SJCRH30 (cell line): ENCODE data around the gene PLAC8. TPM values are rescaled to one million over a fixed set of nuclear protein-coding genes. Genes with fewer than 3 reads are reported as not detected.
A peak's percentile ranks its signal among the peaks of the same experiment; 100 is the strongest.
"Not testable (repeated sequence)": the region's sequence is repeated elsewhere in the genome, so short reads cannot be mapped to it uniquely, and the experiment has no call there.

Experiments used
- DNase-seq, 2 experiments: peaks; one replicate each; pipeline ENCODE4 v3.0.0-alpha.2; 2015 to 2020
- H3K27ac ChIP-seq: fragments of 250-450 bp; sonication (Bioruptor Pico); 2 replicates; pipeline ENCODE4 v1.5.1; 2020; ENCODE audit warnings: mild to moderate bottlenecking, moderate library complexity
- H3K27me3 ChIP-seq: fragments of 250-450 bp; sonication (Bioruptor Pico); 2 replicates; pipeline ENCODE4 v1.5.1; 2020; ENCODE audit warnings: mild to moderate bottlenecking, moderate library complexity
- H3K36me3 ChIP-seq: fragments of 250-450 bp; sonication (Bioruptor Pico); 2 replicates; pipeline ENCODE4 v1.5.1; 2020; ENCODE audit warnings: mild to moderate bottlenecking, moderate library complexity
- H3K4me1 ChIP-seq: fragments of 250-450 bp; sonication (Bioruptor Pico); 2 replicates; pipeline ENCODE4 v1.5.1; 2020; ENCODE audit warnings: mild to moderate bottlenecking, moderate library complexity
- H3K4me3 ChIP-seq: fragments of 250-450 bp; sonication (Bioruptor Pico); 2 replicates; pipeline ENCODE4 v1.5.1; 2020; ENCODE audit warnings: mild to moderate bottlenecking, moderate library complexity
- H3K9me3 ChIP-seq: fragments of 250-450 bp; sonication (Bioruptor Pico); replicated peaks from 2 replicates; pipeline ENCODE4 v1.5.1; 2020; ENCODE audit warnings: mild to moderate bottlenecking, moderate library complexity
- total RNA-seq: library from RNA; depleted of rRNA; stranded (reverse); fragments of >200 nt; shearing (Covaris generic); gene quantifications from 2 replicates; pipeline ENCODE4 v1.2.3, GENCODE V29; 2014

PLAC8 gene
- total RNA-seq, 1 experiment from 2014 or later: 9.5 TPM

DNA sequence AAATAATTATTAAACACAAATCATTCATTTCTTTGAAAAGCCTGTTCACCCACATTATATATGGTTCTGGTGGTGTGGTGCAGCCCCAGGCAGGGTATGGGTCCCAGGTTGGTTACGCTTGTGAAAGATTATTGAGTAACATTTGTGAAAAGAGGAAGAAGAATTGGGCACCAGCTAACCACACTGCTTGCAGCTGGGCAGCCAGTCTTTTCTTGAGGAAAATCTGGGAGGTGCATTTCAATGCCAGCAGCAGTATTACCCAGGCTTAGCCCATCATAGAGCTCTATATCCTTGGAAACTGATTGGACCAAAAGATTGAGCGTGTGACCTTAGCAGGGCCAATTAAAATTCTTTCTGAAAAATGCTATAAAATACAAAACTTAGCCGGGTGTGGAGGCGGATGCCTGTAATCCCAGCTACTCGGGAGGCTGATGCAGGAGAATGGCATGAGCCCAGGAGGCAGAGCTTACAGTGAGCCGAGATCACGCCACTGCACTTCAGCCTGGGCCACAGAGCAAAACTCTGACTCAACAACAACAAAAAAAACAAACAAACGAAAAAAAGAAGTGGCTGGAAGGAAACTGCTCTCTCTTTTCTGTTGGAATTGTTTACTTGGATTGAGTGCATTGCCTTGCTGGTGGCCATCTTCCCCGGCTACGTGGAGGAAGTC, 9.7 kb upstream of the PLAC8 start:
- no peak for DNase-seq
- Histone ChIP-seq H3K4me1 (no peaks in the 10 kb centered on the region), H3K9me3 (no peaks in the 10 kb centered on the region), H3K27ac (no peak overlapping the region), H3K36me3 (no peaks in the 10 kb centered on the region), H3K27me3 (no peaks in the 10 kb centered on the region), H3K4me3 (no peak overlapping the region)

DNA sequence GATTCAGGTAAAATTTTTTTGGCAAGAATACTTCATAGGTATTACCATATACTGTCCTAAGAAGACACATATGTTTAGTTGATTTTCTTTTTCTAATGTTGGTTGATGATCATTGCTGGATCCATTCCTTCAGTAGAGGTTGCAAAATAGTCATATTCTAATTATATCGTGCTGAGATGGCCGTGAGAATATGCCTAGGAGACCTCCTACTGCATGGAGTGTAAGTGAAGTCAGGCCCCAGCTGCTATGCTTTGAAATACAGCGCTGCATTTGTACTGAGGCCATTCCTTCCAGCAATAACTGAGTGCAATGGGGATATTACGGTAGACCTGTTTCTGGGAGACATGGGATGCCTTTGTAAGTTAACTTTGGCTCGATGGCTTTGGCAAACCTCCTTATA, 6.7 kb upstream of the PLAC8 start:
- no peak for DNase-seq

DNA sequence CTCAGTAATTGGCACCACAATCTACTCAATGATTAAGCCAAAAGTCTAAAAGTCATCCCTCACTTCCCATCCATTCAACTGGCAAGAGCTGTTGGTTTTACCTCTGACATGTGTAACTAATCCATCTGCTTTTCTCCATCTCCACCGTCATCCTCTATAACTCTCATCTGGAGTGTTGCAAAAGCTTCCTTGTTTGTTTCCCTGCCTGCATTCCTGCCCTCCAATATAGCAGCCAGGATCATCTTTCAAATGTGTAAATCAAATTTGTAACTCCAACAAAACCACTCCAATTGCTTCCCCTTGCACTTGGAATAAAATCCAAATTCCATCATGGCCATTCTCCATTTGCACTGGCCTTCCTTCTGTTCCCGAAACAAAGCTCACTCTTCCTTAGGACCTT, 4.3 kb upstream of the PLAC8 start:
- Histone ChIP-seq H3K9me3 (no peaks in the 10 kb centered on the region), H3K27ac (no peak overlapping the region), H3K27me3 (no peaks in the 10 kb centered on the region), H3K36me3 (no peaks in the 10 kb centered on the region), H3K4me3 (no peak overlapping the region), H3K4me1 (peaks cover 6% of the 10 kb centered on the region; the same call in 1 of the 2 replicates)
- no peak for DNase-seq

More for the DNA sequence above, 6.7 kb upstream of the PLAC8 start:
- Histone ChIP-seq H3K4me1 (no peaks in the 10 kb centered on the region), H3K27ac (no peak overlapping the region), H3K27me3 (no peaks in the 10 kb centered on the region), H3K4me3 (no peak overlapping the region), H3K9me3 (no peaks in the 10 kb centered on the region), H3K36me3 (no peaks in the 10 kb centered on the region)

DNA sequence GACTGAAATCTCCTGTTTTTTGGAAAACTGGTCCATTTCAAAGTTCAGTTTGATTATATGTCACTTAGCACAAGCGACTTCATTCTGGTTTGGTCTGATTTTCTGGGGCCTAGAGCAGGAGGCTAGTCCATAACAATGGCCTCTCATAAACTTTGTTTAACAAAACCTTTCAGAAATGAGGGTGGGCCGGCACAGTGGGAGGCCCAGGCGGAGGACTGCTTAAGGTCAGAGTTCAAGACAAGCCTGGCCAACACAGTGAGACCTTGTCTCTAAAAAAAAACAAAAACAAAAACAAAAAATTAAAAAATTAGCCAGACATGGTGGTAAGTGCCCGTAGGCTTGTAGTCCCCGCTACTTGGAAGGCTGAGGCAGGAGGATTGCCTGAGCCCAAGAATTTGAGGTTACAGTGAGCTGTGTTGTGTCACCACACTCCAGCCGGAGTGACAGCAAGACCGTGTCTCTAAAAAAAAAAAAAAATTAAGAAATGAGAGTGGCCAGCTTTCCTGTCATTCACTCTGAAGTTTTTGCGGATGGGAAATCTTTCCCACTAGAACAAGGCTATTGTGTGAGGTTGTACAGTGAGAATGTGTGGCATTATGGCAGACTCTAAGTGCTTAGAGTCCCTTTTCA, 1.2 kb upstream of the PLAC8 start:
- H3K36me3 ChIP-seq: no peaks in the 10 kb centered on the region
- peaks cover 20% of the 10 kb centered on the region for H3K4me1 ChIP-seq
- H3K27me3 ChIP-seq: no peaks in the 10 kb centered on the region
- no peak overlapping the region for H3K4me3 ChIP-seq
- DNase-seq: no peak
- H3K9me3 ChIP-seq: no peaks in the 10 kb centered on the region
- H3K27ac ChIP-seq: no peak overlapping the region

DNA sequence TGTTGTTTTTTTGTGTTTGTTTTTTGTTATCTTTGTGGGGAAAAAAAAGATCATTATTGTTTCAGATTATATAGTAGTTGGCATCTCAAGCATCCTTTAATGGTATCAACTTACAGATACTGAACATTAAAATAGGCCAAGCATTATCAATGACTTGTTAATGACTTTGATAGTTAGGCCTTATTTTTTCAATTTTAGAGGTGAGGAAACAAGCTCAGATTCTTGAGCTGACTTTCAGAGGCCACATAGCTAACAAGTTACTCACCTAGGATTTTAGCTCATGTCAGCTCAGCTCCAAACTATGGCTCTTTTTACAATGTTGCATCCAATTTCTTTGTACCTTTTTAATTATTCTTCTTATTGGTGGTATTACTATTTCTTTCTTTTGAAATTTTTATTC, 471 bp upstream of the PLAC8 start:
- H3K27me3 ChIP-seq: no peaks in the 10 kb centered on the region
- H3K4me3 ChIP-seq: no peak overlapping the region
- H3K27ac ChIP-seq: no peak overlapping the region
- no peaks in the 10 kb centered on the region for H3K36me3 ChIP-seq
- H3K9me3 ChIP-seq: no peaks in the 10 kb centered on the region
- DNase-seq: no peak
- H3K4me1 ChIP-seq: peaks cover 20% of the 10 kb centered on the region

- no peak overlapping the region for H3K4me3 ChIP-seq
- no peaks in the 10 kb centered on the region for H3K9me3 ChIP-seq
- peaks cover 20% of the 10 kb centered on the region for H3K4me1 ChIP-seq
- peak overlapping the region; percentile 51 for H3K27ac ChIP-seq
- peak; percentile 18 to 45 for DNase-seq
- no peaks in the 10 kb centered on the region for H3K27me3 ChIP-seq
- H3K36me3 ChIP-seq: no peaks in the 10 kb centered on the region
These were observed 1.1 kb downstream of the PLAC8 start for GRCh38 chr4:83113429-83113786.

DNA sequence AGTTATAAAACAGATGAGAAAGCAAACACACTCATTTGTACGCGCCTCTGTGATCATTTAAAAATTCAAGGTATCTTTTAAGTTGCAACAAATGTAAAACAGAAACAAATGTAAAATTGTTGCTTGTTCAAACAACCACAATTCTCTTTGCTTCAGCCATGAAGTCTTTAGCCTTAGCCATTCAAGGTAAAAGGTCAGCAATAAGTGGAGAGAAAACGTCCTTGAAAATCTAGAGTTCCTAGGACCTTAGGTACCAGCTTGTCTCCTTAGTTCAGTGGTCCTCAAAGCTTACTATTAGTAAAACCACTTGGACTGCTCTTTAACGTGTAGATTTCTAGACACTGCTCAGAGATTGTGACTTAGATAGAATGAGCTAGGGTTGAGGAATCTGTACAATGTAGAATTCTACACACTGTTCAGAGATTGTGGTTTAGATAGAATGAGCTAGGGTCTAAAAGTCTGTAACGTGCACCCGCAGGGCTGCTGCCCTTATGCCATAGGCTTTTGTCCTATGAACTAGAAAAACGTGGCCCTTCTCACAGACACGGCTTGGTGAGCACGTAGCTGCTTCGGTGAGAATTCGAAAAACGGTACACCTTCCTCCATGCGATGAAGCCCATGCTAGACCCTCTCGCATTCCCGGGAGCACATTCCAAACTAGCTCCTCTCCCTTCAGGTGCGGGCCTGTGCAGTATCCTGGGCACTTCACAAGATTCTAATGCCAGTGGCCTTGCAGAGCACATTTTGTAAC, 1.7 kb downstream of the PLAC8 start:
- peak; percentile 23 to 36 for DNase-seq

GRCh38 chr4:83112231-83112630, 2.3 kb downstream of the PLAC8 start:
- Histone ChIP-seq H3K9me3 (no peaks in the 10 kb centered on the region), H3K4me3 (no peak overlapping the region), H3K4me1 (peaks cover 20% of the 10 kb centered on the region), H3K27me3 (no peaks in the 10 kb centered on the region), H3K36me3 (no peaks in the 10 kb centered on the region), H3K27ac (peak overlapping the region; percentile 51)
- no peak for DNase-seq

More for the DNA sequence above, 1.7 kb downstream of the PLAC8 start:
- Histone ChIP-seq H3K9me3 (no peaks in the 10 kb centered on the region), H3K27ac (peak overlapping the region; percentile 51), H3K36me3 (no peaks in the 10 kb centered on the region), H3K27me3 (no peaks in the 10 kb centered on the region), H3K4me3 (no peak overlapping the region), H3K4me1 (peaks cover 20% of the 10 kb centered on the region)

DNA sequence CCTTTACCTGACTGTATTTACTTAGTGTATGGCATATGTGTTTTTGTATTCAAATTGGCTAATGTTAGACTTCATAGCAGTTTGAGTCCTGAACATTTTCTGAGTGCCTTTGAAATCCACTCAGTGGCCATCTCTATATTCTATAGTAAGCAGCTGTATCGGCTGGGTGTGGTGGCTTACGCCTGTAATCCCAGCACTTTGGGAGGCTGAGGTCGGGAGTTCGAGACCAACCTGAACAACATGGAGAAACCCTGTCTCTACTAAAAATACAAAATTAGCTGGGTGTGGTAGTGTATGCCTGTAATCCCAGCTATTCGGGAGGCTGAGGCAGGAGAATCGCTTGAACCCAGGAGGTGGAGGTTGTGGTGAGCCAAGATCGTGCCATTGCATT, 2.8 kb downstream of the PLAC8 start:
- H3K27ac ChIP-seq, H3K4me3 ChIP-seq, H3K27me3 ChIP-seq, H3K9me3 ChIP-seq, H3K36me3 ChIP-seq, DNase-seq: not testable (repeated sequence)
- H3K4me1 ChIP-seq: peaks cover 20% of the 10 kb centered on the region

DNA sequence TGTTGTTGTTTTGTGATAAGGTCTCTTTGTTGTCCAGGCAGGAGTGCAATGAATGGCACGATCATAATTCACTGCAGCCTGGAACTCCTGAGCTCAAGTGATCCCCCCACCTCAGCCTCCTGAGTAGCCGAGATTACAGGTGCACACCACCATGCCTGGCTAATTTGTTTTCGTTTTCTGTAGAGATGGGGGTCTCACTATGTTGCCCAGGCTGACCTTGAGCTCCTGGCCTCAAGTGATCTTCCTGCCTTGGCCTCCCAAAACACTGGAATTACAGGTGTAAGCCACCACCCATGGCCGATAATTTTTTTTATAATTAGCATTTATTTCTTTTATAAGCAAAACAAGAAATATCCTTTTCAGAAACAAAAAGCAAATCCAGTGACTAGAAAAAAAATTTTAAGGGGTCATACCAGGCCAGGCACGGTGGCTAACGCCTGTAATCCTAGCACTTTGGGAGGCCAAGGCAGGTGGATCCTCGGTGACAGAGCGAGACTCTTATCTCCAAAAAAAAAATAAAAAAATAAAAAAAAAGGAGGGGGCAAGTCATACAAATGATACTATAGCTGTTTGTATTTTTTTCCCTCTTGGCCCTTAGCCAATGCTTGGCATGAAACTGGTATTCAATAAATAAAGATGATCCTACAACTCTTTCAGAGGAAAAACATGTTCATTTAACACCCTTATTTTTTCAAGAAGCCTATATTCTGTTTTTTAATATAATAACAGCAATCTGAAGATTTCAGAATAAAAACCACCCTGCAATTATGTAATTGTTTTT, 3.4 kb downstream of the PLAC8 start:
- H3K4me1 ChIP-seq: peaks cover 20% of the 10 kb centered on the region
- H3K9me3 ChIP-seq: no peaks in the 10 kb centered on the region
- no peak for DNase-seq
- no peaks in the 10 kb centered on the region for H3K27me3 ChIP-seq
- no peak overlapping the region; the same call in 1 of the 2 replicates for H3K4me3 ChIP-seq
- H3K27ac ChIP-seq: no peak overlapping the region
- H3K36me3 ChIP-seq: no peaks in the 10 kb centered on the region

GRCh38 chr4:83110223-83110945, 4.1 kb downstream of the PLAC8 start:
- H3K36me3 ChIP-seq: no peaks in the 10 kb centered on the region
- no peaks in the 10 kb centered on the region for H3K9me3 ChIP-seq
- H3K27ac ChIP-seq: peak overlapping the region; percentile 53

GRCh38 chr4:83109480-83110222, 4.9 kb downstream of the PLAC8 start:
- Histone ChIP-seq H3K4me1 (peaks cover 14% of the 10 kb centered on the region), H3K36me3 (no peaks in the 10 kb centered on the region), H3K27me3 (no peaks in the 10 kb centered on the region), H3K4me3 (peak overlapping the region; percentile 66), H3K27ac (peak overlapping the region; percentile 53), H3K9me3 (no peaks in the 10 kb centered on the region)
- peak; percentile 80 to 84 for DNase-seq

More at GRCh38 chr4:83110223-83110945, 4.1 kb downstream of the PLAC8 start:
- H3K27me3 ChIP-seq: no peaks in the 10 kb centered on the region
- H3K4me3 ChIP-seq: peak overlapping the region; percentile 66
- peak; percentile 92 to 95 for DNase-seq
- peaks cover 20% of the 10 kb centered on the region for H3K4me1 ChIP-seq

DNA sequence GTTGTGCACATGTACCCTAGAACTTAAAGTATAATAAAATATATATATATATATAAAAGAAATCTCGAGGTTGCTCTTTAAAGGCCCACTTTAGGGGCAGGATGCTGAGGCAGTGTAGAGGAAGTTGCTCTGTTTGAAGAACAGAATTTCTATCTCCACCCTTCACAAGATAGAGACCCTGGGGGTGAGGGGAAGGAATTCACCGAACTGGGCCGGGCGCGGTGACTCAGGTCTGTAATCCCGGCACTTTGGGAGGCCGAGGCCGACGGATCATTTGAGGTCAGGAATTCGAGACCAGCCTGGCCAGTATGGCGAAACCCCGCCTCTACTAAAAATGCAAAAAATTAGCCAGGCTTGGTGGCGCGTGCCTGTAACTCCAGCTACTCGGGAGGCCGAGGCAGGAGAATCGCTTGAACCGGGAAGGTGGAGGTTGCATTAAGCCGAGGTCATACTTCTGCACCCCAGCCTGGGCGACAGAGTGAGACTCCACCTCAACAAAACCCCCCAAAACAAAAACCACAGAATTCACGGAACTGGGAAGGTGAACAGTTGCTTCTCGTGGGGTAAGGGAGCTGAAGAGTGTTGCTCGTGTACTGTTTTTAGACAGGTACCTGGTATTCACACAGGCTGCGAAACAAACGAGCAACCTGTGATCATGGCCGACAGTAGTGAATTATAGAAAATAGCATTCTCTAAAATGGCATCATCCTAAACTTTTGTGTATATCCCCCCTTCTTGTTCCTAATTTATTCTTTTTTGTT, 6.2 kb downstream of the PLAC8 start:
- H3K36me3 ChIP-seq: no peaks in the 10 kb centered on the region; the same call in 1 of the 2 replicates
- no peak for DNase-seq
- no peaks in the 10 kb centered on the region for H3K27me3 ChIP-seq
- no peak overlapping the region for H3K27ac ChIP-seq
- no peak overlapping the region for H3K4me3 ChIP-seq
- no peaks in the 10 kb centered on the region for H3K9me3 ChIP-seq
- H3K4me1 ChIP-seq: peaks cover 10% of the 10 kb centered on the region
